ENCODE results near the gene ZG16B.

GRCh38 chr16:2787961-2788360 lies 42.1 kb upstream of the ZG16B start:
- TF ChIP-seq CTCF (conservative IDR thresholded peaks at IDR 0.05; ENCODE audit: low read length) = no peak
- no peak for TF ChIP-seq EZH2phosphoT487 (IDR thresholded peaks at IDR 0.05; ENCODE audit: borderline replicate concordance)

Measured in Loucy (cell line).